NCI-H524 (cell line): Measurements from ENCODE around the gene CAMK2D.
"Not testable (repeated sequence)": the region's sequence is repeated elsewhere in the genome, so short reads cannot be mapped to it uniquely, and the experiment has no call there.

Experiments used
- DNase-seq, 2 experiments: peaks; one replicate each; lab custom pipeline; 2025; lab: John Stamatoyannopoulos, UW

CAMK2D gene

DNA sequence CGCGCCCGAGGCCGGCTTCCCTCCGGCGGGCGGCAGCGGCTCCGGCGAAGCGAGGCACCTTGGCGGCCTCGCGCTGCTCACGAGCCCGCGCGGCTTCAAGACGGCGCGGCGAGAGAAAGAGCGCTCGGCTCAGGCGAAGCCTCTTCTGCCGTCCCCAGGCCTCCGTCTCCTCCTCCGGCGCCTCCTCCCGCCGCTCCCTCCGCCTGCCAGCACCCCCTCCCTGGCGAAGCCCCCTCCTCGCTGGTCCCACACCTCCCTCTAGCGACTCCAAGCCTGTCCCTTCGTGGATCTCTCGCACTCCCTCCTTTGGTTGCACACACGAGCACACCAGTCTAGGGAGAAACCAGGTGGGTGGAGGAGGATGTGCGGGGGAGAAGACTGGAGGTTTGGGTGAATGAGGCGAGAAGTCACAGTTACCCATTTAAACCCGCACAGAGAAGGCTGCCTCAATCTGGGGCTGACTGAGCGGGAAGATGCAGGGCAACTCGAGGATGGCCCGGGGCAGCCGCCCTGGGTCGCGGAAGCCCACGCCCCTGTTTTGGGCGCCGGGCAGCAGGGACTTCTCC lies at the start of gene CAMK2D:
Gene CAMK2D (minus strand): TSS at position 119 of the 566 bp plus-strand sequence. CDS start 670 bp downstream, outside the sequence.
- peak; percentile 83 to 88 for DNase-seq

DNA sequence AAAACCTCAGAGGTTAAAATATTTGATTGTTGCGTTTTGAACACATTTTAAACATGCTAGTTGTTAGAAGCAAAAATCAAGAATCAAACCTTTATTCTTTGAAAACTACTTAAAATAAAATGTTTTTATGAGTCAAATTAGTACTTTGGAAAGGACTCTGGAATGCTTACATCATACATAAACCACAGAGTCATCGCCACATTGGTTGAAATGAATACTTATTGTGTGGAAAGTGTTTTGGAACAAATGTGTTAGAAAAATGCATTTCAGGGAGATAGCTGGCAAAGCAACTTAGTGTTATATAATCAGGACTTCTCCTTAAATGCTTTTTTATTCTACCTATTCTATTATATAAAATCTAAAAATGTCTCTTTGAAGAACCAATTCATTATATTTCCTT lies 49.4 kb upstream of the CAMK2D start:
- DNase-seq = no peak

DNA sequence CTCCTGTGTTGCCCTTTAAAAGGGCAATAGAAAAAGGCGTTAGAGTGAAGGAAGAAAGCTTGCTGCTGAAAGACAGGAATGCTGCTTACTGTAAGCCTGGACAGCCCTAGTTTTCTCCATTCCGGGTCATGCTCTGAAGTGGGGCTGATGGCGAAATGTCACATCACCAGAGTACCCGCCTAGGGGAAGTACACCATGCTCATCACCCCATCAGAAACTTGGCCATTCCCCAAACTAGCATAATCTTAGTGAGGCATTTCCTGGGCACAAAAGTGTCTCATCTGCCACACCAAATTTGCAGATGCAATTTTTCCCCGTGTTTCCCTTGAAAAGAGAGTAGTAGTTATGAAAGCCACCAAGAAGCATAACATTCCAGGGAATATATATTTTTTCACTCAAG lies 47.8 kb upstream of the CAMK2D start:
- DNase-seq = no peak

DNA sequence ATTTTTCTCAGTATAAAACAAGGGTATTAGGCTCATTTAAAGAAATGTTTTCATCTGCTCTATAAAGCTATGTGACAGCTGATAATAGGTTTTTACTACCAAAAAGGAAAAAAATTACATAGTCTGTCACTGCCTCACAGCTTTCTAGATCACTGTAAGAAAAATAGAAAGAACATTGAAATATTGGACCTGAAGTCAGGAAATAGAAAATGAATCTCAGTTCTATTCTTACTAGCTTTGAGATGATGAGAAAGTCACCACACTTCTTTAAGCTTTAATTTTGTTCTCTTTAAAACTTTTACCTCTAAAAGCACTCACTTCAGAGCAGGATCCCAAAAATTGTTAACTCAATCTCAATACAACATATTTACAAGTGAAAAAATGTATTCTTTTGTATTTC lies 45.3 kb upstream of the CAMK2D start:
- DNase-seq = no peak

DNA sequence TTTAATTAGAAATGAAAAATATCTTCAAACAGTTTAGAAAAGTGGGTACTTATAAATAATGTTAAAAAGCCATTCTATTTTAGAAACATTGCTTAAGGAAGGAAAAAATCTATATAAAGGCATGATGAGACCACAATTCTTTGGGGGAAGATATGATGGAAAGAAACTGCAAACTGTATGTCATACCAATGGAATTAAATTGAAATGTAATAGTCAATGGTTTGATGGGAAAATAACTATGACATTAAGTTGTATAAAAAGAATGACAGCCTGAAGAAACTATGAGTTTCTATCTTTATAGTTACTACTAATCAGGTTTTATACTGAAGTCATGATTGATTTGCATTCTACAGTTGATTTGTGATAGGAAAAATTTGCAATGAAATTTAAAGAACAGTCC lies 40.3 kb upstream of the CAMK2D start:
- no peak for DNase-seq

DNA sequence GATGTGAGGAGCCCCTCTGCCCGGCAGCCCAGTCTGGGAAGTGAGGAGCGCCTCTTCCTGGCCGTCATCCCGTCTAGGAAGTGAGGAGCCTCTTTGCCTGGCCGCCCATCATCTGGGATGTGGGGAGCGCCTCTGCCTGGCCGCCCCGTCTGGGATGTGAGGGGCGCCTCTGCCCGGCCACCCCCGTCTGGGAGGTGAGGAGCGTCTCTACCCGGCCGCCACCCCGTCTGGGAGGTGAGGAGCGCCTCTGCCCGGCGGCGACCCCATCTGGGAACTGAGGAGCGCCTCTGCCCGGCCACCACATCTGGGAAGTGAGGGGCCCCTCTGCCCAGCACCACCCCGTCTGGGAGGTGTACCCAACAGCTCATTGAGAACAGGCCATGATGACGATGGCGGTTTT lies 34.8 kb upstream of the CAMK2D start:
- not testable (repeated sequence) for DNase-seq

DNA sequence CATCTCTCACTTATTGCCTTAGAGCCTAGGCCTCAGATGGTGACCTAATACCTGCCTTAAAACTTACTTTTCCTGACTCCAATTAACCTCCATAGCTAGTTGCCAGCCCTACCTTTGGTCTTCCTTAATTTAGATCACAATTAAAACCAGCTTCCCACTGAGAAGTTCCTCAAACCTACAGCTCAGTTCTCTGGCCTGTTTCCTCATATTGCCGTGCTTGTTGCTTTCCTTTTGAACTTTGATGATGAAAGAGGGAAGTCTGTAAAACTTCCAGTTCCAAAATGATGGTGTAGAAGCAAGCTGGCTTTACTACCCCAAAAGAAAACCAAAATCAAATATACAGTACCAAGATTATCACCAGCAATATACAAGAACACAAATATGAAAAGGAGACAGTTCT lies 28.9 kb upstream of the CAMK2D start:
- no peak for DNase-seq

DNA sequence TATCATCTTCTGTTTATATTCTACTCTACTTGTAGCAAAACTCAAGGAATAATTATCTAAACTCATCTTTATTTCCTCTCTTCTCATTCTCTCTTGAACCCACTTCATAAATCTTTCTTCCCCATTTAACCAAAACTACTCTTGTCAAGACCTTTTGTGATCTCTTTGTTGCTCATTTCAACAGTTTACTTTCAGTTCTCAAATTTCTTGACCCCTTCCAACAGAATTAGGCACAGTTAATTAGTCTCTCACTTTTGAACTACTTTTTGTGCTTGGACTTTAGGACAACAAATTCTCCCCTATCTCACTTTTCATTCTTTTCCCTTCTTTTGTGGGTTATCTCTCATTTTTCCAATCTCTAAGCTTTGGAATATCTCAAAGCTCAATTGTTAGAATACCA lies 27.4 kb upstream of the CAMK2D start:
- DNase-seq = no peak

DNA sequence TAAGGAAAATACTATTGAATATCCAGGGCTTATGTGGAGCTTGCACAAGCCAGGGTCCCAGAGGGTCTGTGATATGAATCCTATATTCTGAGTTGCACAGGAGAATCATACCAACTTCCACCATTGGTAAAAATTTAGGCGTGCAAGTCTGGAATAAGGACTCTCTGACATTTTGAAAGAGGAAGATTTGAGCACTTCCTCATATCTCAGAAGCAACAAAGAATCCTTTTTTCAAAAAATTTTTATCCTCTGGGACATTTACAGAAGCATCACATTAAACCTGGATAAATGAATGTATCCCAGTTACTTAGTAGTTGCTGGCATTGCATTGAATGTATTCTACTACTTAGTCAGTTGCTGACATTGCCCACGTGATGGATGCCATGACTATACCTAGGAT lies 24.2 kb upstream of the CAMK2D start:
- DNase-seq = no peak

DNA sequence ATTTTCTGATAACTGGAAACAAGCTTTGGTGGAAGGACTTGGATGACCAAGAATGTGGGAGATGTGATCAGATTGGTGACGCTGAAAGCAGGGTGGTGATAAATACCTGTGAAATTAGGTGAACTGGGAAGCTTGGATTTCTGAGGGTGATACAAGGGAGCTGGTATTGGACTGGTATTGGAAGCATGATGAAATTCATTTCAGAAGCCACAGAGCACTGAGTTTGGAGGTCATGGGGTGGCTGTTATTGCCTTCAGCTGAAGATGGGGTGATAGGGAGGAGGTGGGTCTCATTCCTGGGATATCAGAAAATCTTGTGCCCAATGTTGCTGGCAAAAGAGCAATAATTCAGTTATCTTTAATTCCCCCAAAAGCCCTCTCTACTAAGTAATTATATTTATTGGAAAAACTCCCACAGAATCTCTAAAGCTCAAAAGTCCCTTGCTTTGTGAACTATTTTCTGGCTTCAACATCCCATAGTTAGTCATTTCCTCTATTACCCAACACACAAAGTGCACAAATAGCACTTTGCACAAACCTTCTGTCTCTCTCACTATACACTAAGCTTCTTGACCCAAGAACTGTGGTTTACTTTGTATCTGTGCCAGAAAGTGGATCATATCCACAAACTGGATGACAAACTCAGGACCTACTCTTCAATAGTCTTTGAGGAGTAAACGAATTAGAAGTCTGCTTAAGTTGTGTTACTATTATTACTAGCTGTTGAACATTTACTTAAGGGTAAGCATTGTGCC lies 23.1 kb upstream of the CAMK2D start:
- no peak for DNase-seq

DNA sequence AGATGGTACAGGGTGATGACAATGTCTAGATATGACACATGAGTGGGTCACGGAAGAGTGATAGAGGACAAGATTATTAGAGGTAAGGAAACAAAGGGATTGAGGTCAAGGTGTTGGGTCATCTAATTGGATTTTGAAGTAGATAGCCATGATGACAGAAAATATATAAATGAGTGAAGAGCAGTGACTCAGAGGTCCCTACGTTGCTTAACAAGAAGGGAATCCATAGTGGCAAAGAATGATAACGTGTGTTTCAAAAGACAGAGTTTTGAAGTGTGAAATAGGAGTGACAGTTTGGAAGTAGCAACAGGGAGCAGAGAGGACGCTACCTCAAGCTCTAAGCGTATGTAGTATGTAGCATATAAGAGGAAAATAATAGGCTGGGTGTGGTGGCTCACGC lies 22.2 kb upstream of the CAMK2D start:
- DNase-seq = no peak

DNA sequence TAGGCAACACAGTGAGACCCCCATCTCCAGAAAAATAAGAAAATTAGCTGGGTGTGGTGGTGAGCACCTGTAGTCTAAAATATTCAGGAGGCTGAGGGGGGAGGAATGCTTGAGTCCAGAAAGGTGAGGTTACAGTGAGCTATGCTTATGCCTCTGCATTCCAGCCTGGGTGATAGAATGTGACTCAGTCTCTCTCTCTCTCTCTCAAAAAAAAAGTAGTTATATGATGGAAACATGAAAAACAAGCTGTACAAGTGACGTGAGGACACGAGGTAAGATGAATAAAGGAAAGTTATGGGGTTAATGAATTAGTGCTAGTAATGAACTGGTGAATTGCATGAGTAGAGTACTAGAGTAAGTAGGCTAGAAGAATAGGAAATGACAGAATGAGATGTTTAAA lies 21.8 kb upstream of the CAMK2D start:
- no peak for DNase-seq

DNA sequence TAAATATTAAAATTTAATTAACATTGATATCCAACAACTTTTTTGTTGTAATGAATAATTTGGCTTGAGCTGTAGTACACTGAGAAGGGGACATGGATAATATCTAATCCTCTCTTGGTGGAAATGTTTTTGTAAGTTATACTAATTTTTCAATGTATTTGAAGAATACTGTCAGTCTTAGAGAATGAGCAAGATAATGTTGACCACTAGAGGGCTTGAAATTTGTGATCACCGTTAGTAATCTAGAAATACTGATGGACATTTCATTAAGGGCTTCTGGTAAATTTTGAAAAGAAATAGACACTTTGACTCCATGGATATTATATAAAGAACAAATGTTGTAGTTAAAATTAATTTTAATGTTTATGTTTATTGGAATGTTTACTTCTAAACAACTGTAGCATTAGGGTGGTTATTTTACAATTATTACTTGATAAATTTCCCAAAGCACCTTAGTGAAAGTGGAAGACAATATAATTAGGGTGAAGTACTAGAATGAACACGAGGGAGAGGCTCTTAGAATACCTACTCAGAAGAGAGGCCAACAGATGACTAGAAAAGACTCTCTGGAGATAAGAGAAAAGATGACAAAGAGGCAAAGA lies 20.0 kb upstream of the CAMK2D start:
- DNase-seq = no peak

DNA sequence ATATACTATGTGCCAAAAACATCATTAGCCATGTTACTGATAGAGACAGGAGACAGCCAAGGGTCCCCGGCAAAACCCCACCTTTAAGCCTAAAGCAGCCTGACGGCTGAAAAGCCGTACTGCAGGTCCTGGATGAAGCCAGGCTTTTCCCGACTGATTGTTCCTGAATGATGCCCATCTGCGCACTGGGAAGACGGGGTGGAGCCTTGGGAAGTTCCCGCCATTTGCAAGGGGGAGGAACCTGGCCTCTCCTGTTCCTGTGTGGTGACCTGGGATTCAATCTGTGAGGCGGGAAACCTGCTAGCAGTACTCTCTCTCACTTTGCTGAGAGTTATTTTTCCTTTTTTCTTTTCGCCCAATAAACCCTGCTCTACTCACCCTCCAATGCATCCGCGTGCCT lies 15.1 kb upstream of the CAMK2D start:
- DNase-seq = no peak

DNA sequence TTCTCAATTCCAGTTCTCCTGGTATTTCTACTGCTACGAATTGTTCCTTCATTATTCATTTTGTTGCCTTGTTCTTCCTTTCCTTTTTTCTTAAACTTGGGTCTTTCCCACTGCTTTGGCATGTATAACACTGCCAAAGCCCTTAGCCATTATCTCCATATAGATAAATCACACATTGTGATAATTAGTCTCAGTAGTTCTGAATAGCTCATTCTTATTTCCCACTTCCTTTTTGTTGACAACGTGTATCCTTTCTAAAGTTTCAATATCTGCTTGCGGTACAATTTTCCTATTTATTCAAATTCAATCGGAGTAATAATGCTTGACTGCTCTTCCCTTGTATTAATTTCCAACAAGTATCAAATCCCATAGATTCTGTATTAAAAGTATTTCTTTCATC lies 14.5 kb upstream of the CAMK2D start:
- DNase-seq = no peak

DNA sequence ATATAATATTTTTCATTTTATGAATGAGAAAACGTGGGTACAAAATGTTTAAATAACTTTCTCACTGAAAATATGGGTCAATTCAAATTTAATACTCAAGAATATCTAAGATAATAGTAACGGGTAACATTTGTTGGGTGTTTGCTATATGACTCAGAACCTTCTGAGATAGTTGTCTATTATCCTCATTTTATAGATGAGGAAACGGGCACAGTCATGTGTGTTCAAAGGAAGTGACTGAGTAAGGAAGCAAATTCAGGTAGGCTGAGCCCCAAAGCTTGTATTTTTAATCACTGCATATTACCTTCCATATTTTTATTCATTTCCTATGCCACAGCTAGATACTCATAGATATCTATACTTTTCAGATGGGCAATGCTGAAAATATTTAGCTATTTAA lies 12.2 kb upstream of the CAMK2D start:
- no peak for DNase-seq

DNA sequence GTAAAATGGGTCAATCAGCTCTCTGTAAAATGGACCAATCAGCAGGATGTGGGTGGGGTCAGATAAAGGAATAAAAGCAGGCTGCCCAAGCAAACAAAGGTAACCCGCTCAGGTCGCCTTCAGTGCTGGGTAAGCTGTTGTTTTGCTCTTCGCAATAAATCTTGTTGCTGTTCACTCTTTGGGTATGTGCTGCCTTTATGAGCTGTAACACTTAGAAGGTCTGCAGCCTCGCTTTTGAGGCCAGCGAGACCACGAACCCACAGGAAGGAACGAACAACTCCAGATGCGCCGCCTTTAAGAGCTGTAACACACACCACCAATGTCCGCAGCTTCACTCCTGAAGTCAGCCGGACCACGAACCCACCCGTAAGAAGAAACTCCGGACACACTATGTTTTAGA lies 11.5 kb upstream of the CAMK2D start:
- DNase-seq = no peak

DNA sequence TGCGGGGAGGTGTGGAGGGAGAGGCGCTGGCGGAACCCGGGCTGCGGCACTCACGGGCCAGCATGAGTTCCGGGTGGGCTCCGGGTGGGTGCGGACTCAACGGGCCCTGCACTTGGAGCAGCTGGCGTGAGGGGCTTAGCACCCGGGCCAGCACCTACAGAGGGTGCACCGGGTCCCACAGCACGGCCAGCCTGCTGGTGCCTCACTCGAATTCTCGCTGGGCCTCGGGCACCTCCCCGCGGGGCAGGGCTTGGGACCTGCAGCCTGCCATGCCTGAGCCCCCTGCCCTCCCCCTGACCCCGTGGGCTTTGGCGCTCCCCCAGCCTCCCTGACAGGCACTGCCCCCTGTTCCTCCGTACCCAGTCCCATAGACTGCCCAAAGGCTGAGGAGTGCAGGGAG lies 10.8 kb upstream of the CAMK2D start:
- no peak for DNase-seq

DNA sequence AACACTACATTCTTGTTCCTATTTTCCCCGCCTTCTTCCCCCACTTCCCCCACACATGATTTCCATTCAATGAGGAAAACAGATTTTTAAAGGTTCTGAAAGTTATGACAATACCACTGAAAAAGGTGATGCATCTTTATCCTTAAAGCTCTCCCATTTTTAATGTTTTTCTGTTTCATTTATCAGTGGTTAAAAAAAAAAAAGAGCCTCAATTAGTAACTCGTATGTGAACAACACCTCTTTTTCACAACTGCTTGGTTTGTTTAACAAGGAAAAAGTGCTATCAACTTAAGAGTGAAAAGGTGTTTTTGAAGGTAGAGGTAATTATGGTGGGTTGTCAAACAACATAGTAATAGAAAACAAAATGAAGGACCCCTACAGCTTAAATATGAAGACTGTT lies 8.2 kb upstream of the CAMK2D start:
- no peak for DNase-seq

DNA sequence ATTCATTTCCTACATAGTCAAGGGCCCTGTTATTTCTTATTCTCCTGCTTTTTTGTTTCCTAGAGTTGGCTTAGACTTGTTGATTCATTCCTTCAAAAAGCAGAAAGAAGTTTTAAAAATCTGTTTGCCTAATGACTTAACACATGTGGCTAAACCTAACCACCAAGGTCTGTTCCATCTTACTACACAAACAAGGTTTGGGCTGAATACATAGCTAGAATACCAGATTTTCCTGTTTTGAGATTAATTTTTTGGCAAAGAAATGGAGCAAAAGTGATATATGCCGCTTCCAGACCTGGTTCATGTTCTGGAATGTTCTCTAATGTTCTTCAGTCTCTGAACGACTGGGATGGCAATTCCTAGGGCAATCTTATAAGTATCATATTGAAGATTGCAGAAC lies 7.4 kb upstream of the CAMK2D start:
- DNase-seq = no peak

DNA sequence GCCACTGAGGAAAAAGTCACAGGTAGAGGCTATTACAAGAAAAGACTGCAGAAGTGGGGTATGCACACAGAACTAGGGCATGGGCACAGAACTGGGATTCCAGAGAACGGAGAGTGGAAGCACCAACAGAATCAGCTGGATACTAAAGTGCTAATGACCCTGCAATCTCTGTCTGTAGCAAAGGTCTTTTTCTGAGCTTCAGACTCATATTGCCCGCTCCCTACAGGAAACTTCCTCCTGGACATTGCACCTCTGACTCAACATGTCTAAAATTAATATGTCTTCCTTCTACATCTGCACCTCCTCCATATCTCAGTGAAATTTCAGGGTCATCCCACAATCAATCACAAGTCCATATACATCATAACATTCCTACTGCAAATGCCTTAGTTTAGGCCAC lies 5.3 kb upstream of the CAMK2D start:
- DNase-seq = no peak

DNA sequence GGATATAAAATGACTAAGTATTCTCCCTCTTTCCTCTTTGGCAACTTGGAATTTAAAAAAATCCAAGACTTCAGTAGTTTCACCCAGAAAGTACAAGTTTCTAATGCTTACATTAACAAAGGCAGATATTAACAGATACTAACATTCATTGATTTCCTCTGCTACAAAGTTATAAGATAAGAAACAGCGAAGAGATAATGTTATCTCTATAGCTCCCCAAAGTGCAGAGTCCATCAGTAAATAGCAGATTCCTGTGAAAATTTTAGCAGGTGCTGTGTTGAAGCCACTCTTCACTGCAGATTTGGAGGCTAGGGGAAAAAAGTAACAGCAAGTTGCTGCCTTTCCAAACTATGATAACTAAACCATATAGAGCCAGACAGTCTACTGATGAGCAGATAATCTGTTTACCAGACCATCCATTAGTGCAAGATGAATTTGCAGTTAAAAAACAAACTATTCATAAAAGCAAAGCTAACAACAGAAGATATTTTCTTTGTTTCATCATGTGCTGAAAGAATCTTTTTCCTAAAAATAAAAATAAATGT lies 3.3 kb upstream of the CAMK2D start:
- DNase-seq = no peak

DNA sequence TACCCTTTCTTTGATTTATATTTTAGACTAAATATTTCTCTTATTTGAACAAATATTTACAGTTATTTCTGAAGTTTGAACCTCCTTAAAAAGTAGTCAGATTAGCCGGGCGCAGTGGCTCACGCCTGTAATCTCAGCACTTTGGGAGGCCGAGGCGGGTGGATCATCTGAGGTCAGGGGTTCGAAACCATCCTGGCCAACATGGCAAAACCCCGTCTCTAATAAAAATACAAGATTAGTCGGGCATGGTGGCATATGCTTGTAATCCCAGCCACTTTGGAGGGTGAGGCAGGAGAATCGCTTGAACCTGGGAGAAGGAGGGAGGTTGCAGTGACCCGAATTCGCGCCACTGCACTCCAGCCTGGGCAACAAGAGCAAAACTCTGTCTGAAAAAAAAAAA lies 2.4 kb upstream of the CAMK2D start:
- not testable (repeated sequence) for DNase-seq

DNA sequence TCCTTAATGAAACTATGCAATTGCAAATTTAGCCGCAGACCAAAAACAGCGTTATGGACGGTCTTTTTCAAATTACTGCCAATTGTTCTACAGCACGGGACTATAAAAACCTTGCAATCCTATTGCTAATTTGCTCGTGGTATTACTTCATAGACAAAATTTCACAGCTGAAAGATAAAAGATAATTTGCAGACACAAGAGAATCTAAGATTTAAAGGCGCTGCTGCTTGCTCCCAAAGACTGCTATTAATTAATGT lies 1.4 kb upstream of the CAMK2D start:
- DNase-seq = no peak
